Measurements from ENCODE around the gene RPS13. TPM values are rescaled to one million over a fixed set of nuclear protein-coding genes. Genes with fewer than 3 reads are reported as not detected.
A peak's percentile ranks its signal among the peaks of the same experiment; 100 is the strongest.

RPS13 gene
- 290 and 297 TPM in 2 replicates for total RNA-seq (2013; cell fraction: nucleolus; rRNA removed)
- total RNA-seq (2014; rRNA removed): 1,847 and 2,181 TPM in 2 replicates
- 1,677 and 1,691 TPM in 2 replicates for total RNA-seq (2014; rRNA removed; fragmentation: Illumina TruSeq; extraction: Trizol)
- 1,514 and 1,539 TPM in 2 replicates for total RNA-seq (2021)
- 3,035 TPM for polyA plus RNA-seq (2011; ENCODE audit: low read depth)
- polyA plus RNA-seq (2011; rRNA removed): 1,641 and 1,836 TPM in 2 replicates
- 1,423 and 1,787 TPM in 2 replicates for polyA plus RNA-seq (2011; cell fraction: cytosol; rRNA removed)
- polyA plus RNA-seq (2011; cell fraction: nucleus; rRNA removed): 384 and 495 TPM in 2 replicates
- 3,263 and 3,331 TPM in 2 replicates for polyA plus RNA-seq (2012)
- 1,719 and 1,844 TPM in 2 replicates for polyA plus RNA-seq (2014; fragmentation: Illumina TruSeq; extraction: Trizol)
- polyA plus RNA-seq (2014; fragmentation: Nextera tagmentation; extraction: Ambion mirVana): 1,000 to 10,000 TPM; 4,150 to 4,753 TPM
- polyA plus RNA-seq (2014; rRNA removed): 2,041 and 2,143 TPM in 2 replicates
- 1,000 to 10,000 TPM; 2,207 to 2,259 TPM for polyA plus RNA-seq (2016; fragmentation: Nextera tagmentation; extraction: Ambion mirVana)
- polyA minus RNA-seq (2011; rRNA and poly(A)+ RNA removed): 647 and 815 TPM in 2 replicates
- polyA minus RNA-seq (2011; cell fraction: cytosol; rRNA and poly(A)+ RNA removed): 191 and 269 TPM in 2 replicates
- polyA minus RNA-seq (2011; cell fraction: nucleus; rRNA and poly(A)+ RNA removed): 206 and 295 TPM in 2 replicates
- percentile 99 among the genes with signal in this experiment for Bru-seq, nascent RNA
- percentile 100 among the genes with signal in this experiment for BruChase-seq, experiment 1, labeled RNA remaining after a 6-hour chase
- BruChase-seq, experiment 2, labeled RNA remaining after a 2-hour chase: percentile 99 among the genes with signal in this experiment
- long read RNA-seq, experiment 1, transcript RPS13-203 (5 exons, 664 nt): minor isoform, 15 of 1,376 reads
- long read RNA-seq, experiment 1, transcript RPS13-202 (6 exons, 646 nt): major isoform, 1,328 of 1,376 reads
- long read RNA-seq, experiment 1, partial matches to known transcripts: 3 of 1,376 reads
- long read RNA-seq, experiment 1, other reads (novel, unspliced or antisense): 26 of 1,376 reads
- long read RNA-seq, experiment 2, transcript RPS13-204 (6 exons, 561 nt): minor isoform, 8 of 2,569 reads
- long read RNA-seq, experiment 2, transcript RPS13-202 (6 exons, 646 nt): major isoform, 2,509 of 2,569 reads
- long read RNA-seq, experiment 2, transcript RPS13-203 (5 exons, 664 nt): minor isoform, 14 of 2,569 reads
- long read RNA-seq, experiment 2, partial matches to known transcripts: 6 of 2,569 reads
- long read RNA-seq, experiment 2, other reads (novel, unspliced or antisense): 20 of 2,569 reads

- TSS peak; percentile 99 for BruUV-seq (replicated peaks)
- Histone ChIP-seq H3K27me3 (replicated peaks in 1 of 2; ENCODE audit: control insufficient read depth in 2 of 2, insufficient read depth in 2 of 2, low read length in 1 of 2) (no peaks in the 10 kb centered on the region), H3K4me1 (ENCODE audit: control insufficient read depth, insufficient read depth, low read length) (no peaks in the 10 kb centered on the region; the same call in 1 of the 2 replicates), H3K4me3 (peak within 1 kb of the TSS; percentile 90), H3K4me2 (ENCODE audit: control insufficient read depth, insufficient read depth) (peak within 1 kb of the TSS; percentile 92), H4K20me1 (ENCODE audit: control insufficient read depth, insufficient read depth) (no peaks in the 10 kb centered on the region), H3K79me2 (ENCODE audit: control insufficient read depth, insufficient read depth, low read length) (peaks cover 42% of the 10 kb centered on the region), H3K9me3 (replicated peaks; ENCODE audit: control insufficient read depth, insufficient read depth, low read length) (no peaks in the 10 kb centered on the region), H3K36me3 (ENCODE audit: control insufficient read depth in 2 of 2, insufficient read depth in 2 of 2, low read length in 1 of 2) (peaks cover 0 to 23% of the 10 kb centered on the region in 2 experiments; a peak in 2 of 4 replicates), H3K9ac (ENCODE audit: control insufficient read depth, insufficient read depth, low read length) (peak within 1 kb of the TSS; percentile 98), H3K27ac (ENCODE audit: control insufficient read depth, insufficient read depth) (peak within 1 kb of the TSS; percentile 95), H2AFZ (ENCODE audit: control insufficient read depth, low read depth, low read length) (peak within 1 kb of the TSS; percentile 98)
- ChIA-PET POLR2A (interaction anchor here (0.6 to 2.1 kb wide), 9 partner anchors 32 to 340 kb away, joined by 3 to 14 read pairs (median 3); partner anchors contain the start of gene PIK3C2A), SMC1A (ENCODE audit: uncharacterized antibody, unreplicated experiment) (interaction anchor here (0.6 to 1.8 kb wide), 15 partner anchors 11 to 339 kb away, joined by 3 to 6 read pairs (median 3); partner anchors contain the start of gene C11orf58), CTCF (interaction anchor here (1.0 to 2.7 kb wide), 9 partner anchors 14 to 294 kb away, joined by 3 to 13 read pairs (median 4); no protein-coding TSS in a partner anchor), RAD21 (ENCODE audit: unreplicated experiment) (interaction anchor here (0.7 to 3.0 kb wide), 13 partner anchors 12 to 1722 kb away, joined by 3 to 14 read pairs (median 4); partner anchors contain the start of gene PIK3C2A)
- FAIRE-seq (peak; percentile 92), ATAC-seq (peak; percentile 93), DNase-seq (ENCODE audit: low read depth, low spot score) (peak; percentile 97)
- intact Hi-C loops (cut with micrococcal nuclease; ENCODE audit: unreplicated experiment) (loop anchor here (2.0 to 5.0 kb wide), 2 partner anchors 130 to 131 kb away; no protein-coding TSS in a partner anchor), in situ Hi-C loops (cut with MboI) (no loop called here)
- WGBS (ENCODE audit: insufficient coverage, insufficient replicate concordance, low lambda C conversion rate, missing lambda C conversion rate): under 1% methylated on average over 55 of the region's 55 CpGs
- TF ChIP-seq ELK1 (IDR thresholded peaks at IDR 0.05; ENCODE audit: low read depth, low read length): 0 out of 2 replicates have a peak, but pooled peaks have one; percentile 51
- TF ChIP-seq IRF4 (IDR thresholded peaks at IDR 0.05; ENCODE audit: low read depth, low read length): no peak
- TF ChIP-seq IKZF1 (conservative IDR thresholded peaks at IDR 0.05): peak; percentile 98
- TF ChIP-seq PKNOX1 (IDR thresholded peaks at IDR 0.05): peak; percentile 81
- no peak for TF ChIP-seq EZH2 (IDR thresholded peaks at IDR 0.05; ENCODE audit: borderline replicate concordance, control insufficient read depth, low read depth, low read length)
- peak; percentile 92; the same call in 1 of the 2 replicates for TF ChIP-seq HDGF (IDR thresholded peaks at IDR 0.05)
- TF ChIP-seq RAD51 (IDR thresholded peaks at IDR 0.05): peak; percentile 57; the same call in 1 of the 2 replicates
- peak in 1 of 2 experiments; percentile 24; a peak in 1 of 4 replicates for TF ChIP-seq BHLHE40 (IDR thresholded peaks at IDR 0.05; ENCODE audit: borderline replicate concordance in 1 of 2, low read depth in 2 of 2, low read length in 1 of 2)
- TF ChIP-seq CHD2 (IDR thresholded peaks at IDR 0.05; ENCODE audit: borderline replicate concordance, low read depth, low read length): peak; percentile 73; the same call in 1 of the 2 replicates
- peak; percentile 34 to 98; a peak in 2 of 3 replicates for TF ChIP-seq EGR1 (IDR thresholded peaks at IDR 0.05; ENCODE audit: borderline replicate concordance in 1 of 2, low read depth in 2 of 2, low read length in 2 of 2)
- peak; percentile 94 for TF ChIP-seq E2F4 (IDR thresholded peaks at IDR 0.05; ENCODE audit: low read depth, low read length)
- TF ChIP-seq PAX8 (IDR thresholded peaks at IDR 0.05): peak; percentile 68; the same call in 1 of the 2 replicates
These were observed at the start of gene RPS13 for GRCh38 chr11:17077520-17078401. TSS of gene RPS13 (minus strand) at chr11:17077667. CDS start at chr11:17077641, 26 bp downstream.
